Measurements from ENCODE around the gene SUPT3H. TPM values are rescaled to one million over a fixed set of nuclear protein-coding genes. Genes with fewer than 3 reads are reported as not detected.
"Not testable (repeated sequence)": the region's sequence is repeated elsewhere in the genome, so short reads cannot be mapped to it uniquely, and the experiment has no call there.

SUPT3H gene
- total RNA-seq, 4 donors from 2014 or later = 1.1 to 4.7 (median 3.7) TPM

DNA sequence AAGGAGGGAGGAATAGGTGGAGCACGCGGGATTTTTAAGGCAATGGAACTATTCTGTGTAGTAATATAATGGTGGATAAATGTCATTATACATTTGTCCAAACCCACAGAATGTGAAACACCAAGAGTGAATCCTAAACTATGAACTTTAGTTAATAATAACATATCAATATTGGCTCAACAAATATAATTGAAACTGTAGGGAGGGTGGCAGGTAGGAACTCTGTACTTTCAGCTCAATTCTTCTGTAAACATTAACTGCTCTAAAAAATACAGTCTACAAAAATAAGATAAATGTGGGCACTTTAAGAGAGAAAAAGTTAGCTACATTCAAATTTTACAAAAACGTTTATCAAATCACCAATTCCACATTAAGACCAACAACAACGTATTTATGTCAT is 186.3 kb downstream of the SUPT3H start:
- H3K36me3 ChIP-seq = no peaks in the 10 kb centered on the region
- H3K4me3 ChIP-seq = no peak overlapping the region
- H3K9me3 ChIP-seq = no peaks in the 10 kb centered on the region
- 95% methylated on average over 4 of the region's 4 CpGs for WGBS
- no peaks in the 10 kb centered on the region for H3K4me1 ChIP-seq
- TF ChIP-seq POLR2AphosphoS5 (IDR thresholded peaks at IDR 0.05) (no peak), EP300 (IDR thresholded peaks at IDR 0.05) (no peak), POLR2A (IDR thresholded peaks at IDR 0.05) (no peak)
- TF ChIP-seq, protein P1, sequence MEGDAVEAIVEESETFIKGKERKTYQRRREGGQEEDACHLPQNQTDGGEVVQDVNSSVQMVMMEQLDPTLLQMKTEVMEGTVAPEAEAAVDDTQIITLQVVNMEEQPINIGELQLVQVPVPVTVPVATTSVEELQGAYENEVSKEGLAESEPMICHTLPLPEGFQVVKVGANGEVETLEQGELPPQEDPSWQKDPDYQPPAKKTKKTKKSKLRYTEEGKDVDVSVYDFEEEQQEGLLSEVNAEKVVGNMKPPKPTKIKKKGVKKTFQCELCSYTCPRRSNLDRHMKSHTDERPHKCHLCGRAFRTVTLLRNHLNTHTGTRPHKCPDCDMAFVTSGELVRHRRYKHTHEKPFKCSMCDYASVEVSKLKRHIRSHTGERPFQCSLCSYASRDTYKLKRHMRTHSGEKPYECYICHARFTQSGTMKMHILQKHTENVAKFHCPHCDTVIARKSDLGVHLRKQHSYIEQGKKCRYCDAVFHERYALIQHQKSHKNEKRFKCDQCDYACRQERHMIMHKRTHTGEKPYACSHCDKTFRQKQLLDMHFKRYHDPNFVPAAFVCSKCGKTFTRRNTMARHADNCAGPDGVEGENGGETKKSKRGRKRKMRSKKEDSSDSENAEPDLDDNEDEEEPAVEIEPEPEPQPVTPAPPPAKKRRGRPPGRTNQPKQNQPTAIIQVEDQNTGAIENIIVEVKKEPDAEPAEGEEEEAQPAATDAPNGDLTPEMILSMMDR (IDR thresholded peaks at IDR 0.05) = no peak
- no peak for DNase-seq (ENCODE audit: low spot score in 2 of 2)
- H3K27me3 ChIP-seq = no peaks in the 10 kb centered on the region
- H3K27ac ChIP-seq = no peak overlapping the region

DNA sequence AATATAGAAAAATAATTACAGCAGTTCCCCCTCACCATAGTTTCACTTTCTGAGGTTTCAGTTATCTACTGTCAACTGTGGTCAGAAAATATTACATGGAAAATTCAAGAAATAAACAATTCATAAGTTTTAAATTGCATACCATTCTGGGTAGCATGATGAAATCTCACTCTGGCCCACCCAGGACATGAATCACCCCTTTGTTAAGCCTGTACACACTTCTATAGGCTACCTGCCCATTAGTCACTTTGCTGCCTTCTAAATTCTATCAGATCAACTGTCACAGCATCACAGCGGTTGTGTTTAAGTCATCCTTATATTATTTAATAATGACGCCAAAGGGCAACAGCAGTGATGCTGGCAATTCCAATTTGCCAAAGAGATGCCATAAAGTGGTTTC is 189.9 kb downstream of the SUPT3H start:
- no peaks in the 10 kb centered on the region for H3K4me1 ChIP-seq
- no peak overlapping the region for H3K27ac ChIP-seq
- no peak overlapping the region for H3K4me3 ChIP-seq
- no peaks in the 10 kb centered on the region for H3K9me3 ChIP-seq
- no peak for TF ChIP-seq EP300 (IDR thresholded peaks at IDR 0.05)
- no peak for TF ChIP-seq POLR2A (IDR thresholded peaks at IDR 0.05)
- TF ChIP-seq POLR2AphosphoS5 (IDR thresholded peaks at IDR 0.05) = no peak
- TF ChIP-seq, protein P1 (IDR thresholded peaks at IDR 0.05) = no peak
- 98% methylated on average over 2 of the region's 2 CpGs for WGBS
- no peak for DNase-seq (ENCODE audit: low spot score in 2 of 2)
- H3K36me3 ChIP-seq = no peaks in the 10 kb centered on the region
- no peaks in the 10 kb centered on the region for H3K27me3 ChIP-seq

DNA sequence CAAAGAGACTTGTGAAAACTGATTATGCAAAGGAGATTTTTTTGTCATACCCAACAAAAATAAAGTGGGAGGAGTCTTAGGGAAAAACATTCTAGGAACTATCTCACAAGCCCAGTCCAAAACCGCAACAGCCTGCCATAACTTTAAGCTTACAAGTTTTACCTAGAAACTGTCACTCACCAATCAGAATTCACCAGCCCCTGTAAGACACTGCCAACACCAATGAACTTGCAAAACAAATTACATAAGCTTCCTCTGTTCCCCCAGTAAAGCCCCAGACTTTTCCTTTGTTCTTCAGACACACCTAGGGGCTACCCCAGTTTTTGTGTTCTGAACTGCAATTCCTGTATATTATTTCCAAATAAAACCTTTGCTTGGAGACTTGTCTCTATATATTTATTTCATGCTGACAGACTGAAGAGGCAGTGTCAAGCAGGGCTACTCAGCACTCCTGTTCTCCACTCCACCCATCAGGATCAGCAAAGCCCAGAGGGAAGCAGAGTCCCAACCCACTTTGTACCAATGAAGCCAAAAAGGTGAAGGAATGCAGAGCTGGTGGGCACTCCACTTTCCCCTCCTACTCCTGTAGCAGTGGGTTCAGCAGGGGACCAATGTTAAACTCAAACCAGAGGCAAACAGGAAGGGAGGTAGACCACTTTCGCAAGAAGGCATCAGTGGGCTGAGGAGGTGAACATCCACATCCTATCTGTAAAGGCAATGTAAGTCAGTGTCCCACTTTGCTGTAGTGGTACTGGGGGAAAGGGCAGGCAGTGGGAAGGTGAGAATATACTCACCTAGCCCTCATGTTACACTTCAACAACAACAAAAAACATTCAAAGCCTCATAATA is 192.1 kb downstream of the SUPT3H start:
- H3K9me3 ChIP-seq = no peaks in the 10 kb centered on the region
- H3K27ac ChIP-seq = no peak overlapping the region
- WGBS = 86% methylated on average over 2 of the region's 2 CpGs
- H3K36me3 ChIP-seq = no peaks in the 10 kb centered on the region
- H3K27me3 ChIP-seq = no peaks in the 10 kb centered on the region
- TF ChIP-seq POLR2AphosphoS5 (IDR thresholded peaks at IDR 0.05) (no peak), EP300 (IDR thresholded peaks at IDR 0.05) (no peak), POLR2A (IDR thresholded peaks at IDR 0.05) (no peak)
- TF ChIP-seq, protein P1 (IDR thresholded peaks at IDR 0.05) = no peak
- no peak overlapping the region for H3K4me3 ChIP-seq
- DNase-seq (ENCODE audit: low spot score in 2 of 2) = no peak
- H3K4me1 ChIP-seq = no peaks in the 10 kb centered on the region

DNA sequence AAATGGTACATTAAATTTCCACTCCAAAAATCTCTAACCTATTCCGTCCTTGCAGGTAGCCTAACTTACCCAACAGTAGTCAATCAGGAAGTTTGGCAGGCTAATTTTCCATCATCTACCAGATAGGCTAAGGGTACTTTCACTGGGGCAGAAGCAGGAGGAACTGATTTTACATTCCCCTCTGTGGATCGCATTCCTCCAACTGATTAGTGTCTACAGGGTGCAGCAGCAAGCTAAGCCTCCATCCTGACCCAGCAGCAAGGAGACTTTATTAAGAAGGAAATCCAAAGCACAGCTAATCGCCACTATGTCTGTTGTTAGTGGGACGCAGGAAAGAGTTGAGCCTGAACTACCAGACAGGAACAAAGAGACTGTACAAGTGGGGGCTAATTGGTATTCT is 192.8 kb downstream of the SUPT3H start:
- no peaks in the 10 kb centered on the region for H3K9me3 ChIP-seq
- H3K27me3 ChIP-seq = no peaks in the 10 kb centered on the region
- H3K36me3 ChIP-seq = no peaks in the 10 kb centered on the region
- DNase-seq (ENCODE audit: low spot score in 2 of 2) = no peak
- H3K4me3 ChIP-seq = no peak overlapping the region
- TF ChIP-seq, protein P1 (IDR thresholded peaks at IDR 0.05) = no peak
- 93% methylated on average over 4 of the region's 4 CpGs for WGBS
- H3K27ac ChIP-seq = no peak overlapping the region
- no peaks in the 10 kb centered on the region for H3K4me1 ChIP-seq

DNA sequence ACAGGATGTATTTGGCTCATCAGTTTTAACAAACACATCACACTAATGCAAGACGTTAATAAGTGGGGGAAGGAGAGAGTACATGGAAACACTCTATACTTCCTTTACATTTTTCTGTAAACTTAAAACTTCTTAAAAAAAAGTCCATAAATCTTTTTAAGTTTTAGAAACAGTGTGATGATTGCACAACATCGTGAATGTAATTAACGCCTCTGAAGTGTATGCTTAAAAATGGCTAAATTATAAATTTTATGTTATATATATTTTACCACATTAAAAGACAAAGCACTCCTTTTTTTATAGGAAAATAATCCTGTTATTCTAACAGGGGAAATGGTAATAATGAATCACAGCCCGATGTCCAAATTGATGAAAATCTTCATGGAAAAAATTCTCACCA is 193.7 kb downstream of the SUPT3H start:
- Histone ChIP-seq H3K4me1 (no peaks in the 10 kb centered on the region), H3K4me3 (no peak overlapping the region), H3K36me3 (no peaks in the 10 kb centered on the region), H3K27ac (no peak overlapping the region), H3K9me3 (no peaks in the 10 kb centered on the region), H3K27me3 (no peaks in the 10 kb centered on the region)
- TF ChIP-seq EP300 (IDR thresholded peaks at IDR 0.05) (no peak), POLR2A (IDR thresholded peaks at IDR 0.05) (no peak), POLR2AphosphoS5 (IDR thresholded peaks at IDR 0.05) (no peak)
- TF ChIP-seq, protein P1 (IDR thresholded peaks at IDR 0.05) = no peak
- WGBS = 79% methylated on average over 4 of the region's 4 CpGs
- no peak for DNase-seq (ENCODE audit: low spot score in 2 of 2)

DNA sequence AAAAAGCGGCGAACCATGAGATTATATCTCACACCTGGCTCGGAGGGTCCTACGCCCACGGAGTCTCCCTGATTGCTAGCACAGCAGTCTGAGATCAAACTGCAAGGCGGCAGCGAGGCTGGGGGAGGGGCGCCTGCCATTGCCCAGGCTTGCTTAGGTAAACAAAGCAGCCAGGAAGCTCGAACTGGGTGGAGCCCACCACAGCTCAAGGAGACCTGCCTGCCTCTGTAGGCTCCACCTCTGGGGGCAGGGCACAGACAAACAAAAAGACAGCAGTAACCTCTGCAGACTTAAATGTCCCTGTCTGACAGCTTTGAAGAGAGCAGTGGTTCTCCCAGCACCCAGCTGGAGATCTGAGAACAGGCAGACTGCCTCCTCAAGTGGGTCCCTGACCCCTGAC is 201.4 kb downstream of the SUPT3H start:
- not testable (repeated sequence) for DNase-seq (ENCODE audit: low spot score in 2 of 2); H3K9me3 ChIP-seq; H3K36me3 ChIP-seq; H3K4me3 ChIP-seq; H3K27me3 ChIP-seq; H3K27ac ChIP-seq; H3K4me1 ChIP-seq
- no CpG with 5 or more reads among the region's 9 CpGs for WGBS
